Bronchial epithelial cell (primary cell): ENCODE data around the gene ADGRF1. TPM values are rescaled to one million over a fixed set of nuclear protein-coding genes. Genes with fewer than 3 reads are reported as not detected.

Experiments used
- DNase-seq: peaks from one replicate; pipeline ENCODE4 v3.0.0-alpha.2; 2010; ENCODE audit warnings: low read depth
- FAIRE-seq: peaks from 2 replicates; lab custom pipeline; 2011; peaks lifted over from hg19 to GRCh38; lab: Jason Lieb, UNC
- H3K27me3 ChIP-seq: 2 replicates; pipeline ENCODE4 v1.5.1; 2011; ENCODE audit warnings: low read length; ENCODE audit not compliant: control insufficient read depth, insufficient read depth
- H3K36me3 ChIP-seq: 2 replicates; pipeline ENCODE4 v1.5.1; 2011; ENCODE audit warnings: low read length; ENCODE audit not compliant: control insufficient read depth, insufficient read depth
- H3K4me3 ChIP-seq: 2 replicates; pipeline ENCODE4 v1.5.1; 2011; ENCODE audit warnings: mild to moderate bottlenecking, low read depth, low read length, control low read depth
- total RNA-seq: library from RNA; depleted of rRNA; stranded (reverse); fragments of >200 nt; gene quantifications from 2 replicates; pipeline ENCODE4 v1.2.1, GENCODE V29; 2014
- TF ChIP-seq, protein P1 (sequence below): IDR thresholded peaks from 2 replicates; pipeline ENCODE4 v1.5.1; 2011; ENCODE audit warnings: mild to moderate bottlenecking, moderate library complexity, low read length, control low read depth, inconsistent platforms; ENCODE audit not compliant: insufficient read depth, severe bottlenecking

ADGRF1 gene
- total RNA-seq, 1 donor from 2014 or later, result 5.5 TPM

DNA sequence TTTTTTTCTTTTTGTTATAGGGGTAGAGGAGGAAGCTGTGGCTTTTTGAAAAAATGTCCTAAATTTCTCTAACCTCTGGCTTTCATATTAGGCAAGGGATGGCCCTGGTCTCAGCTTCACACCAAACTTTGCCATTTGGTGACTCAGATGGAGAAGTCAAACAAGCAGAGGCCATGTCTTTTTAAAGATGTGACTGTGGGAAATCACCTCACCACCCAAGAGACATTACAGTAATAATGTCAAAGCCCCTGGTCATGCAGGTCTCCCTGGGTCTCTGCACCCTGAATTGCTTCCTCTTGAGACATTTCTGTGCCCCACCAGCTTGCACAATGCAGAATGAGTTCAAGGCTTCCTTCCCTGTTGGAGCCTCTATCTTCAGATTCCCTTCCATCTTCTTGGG is 80.9 kb downstream of the ADGRF1 start:
- Histone ChIP-seq H3K4me3 (no peak overlapping the region), H3K27me3 (peaks cover 3% of the 10 kb centered on the region), H3K36me3 (no peaks in the 10 kb centered on the region)
- DNase-seq (no peak), FAIRE-seq (no peak)
- TF ChIP-seq, protein P1, sequence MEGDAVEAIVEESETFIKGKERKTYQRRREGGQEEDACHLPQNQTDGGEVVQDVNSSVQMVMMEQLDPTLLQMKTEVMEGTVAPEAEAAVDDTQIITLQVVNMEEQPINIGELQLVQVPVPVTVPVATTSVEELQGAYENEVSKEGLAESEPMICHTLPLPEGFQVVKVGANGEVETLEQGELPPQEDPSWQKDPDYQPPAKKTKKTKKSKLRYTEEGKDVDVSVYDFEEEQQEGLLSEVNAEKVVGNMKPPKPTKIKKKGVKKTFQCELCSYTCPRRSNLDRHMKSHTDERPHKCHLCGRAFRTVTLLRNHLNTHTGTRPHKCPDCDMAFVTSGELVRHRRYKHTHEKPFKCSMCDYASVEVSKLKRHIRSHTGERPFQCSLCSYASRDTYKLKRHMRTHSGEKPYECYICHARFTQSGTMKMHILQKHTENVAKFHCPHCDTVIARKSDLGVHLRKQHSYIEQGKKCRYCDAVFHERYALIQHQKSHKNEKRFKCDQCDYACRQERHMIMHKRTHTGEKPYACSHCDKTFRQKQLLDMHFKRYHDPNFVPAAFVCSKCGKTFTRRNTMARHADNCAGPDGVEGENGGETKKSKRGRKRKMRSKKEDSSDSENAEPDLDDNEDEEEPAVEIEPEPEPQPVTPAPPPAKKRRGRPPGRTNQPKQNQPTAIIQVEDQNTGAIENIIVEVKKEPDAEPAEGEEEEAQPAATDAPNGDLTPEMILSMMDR, result no peak

DNA sequence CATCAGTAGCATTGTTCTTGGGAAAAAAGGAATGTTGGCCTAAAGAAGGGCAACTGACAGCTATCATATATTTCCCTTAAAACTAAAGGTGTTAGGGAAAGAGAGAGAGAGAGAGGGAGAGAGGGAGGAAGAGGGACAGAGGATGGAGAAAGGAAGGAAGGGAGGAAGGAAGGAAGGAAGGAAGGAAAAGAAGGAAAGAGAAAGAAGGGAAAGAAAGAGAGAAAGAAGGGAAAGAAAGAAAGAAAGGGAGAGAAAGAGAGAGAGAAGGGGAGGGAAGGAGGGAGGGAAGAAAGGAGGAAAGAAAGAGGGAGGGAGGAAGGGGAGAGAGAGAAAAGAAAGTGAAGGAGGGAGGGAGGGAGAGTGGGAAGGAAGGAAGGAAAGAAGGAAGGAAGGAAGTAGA is 82.7 kb downstream of the ADGRF1 start:
- DNase-seq, result no peak
- no peak overlapping the region for H3K4me3 ChIP-seq
- peaks cover 2% of the 10 kb centered on the region for H3K27me3 ChIP-seq
- TF ChIP-seq, protein P1, result no peak
- H3K36me3 ChIP-seq, result no peaks in the 10 kb centered on the region
- FAIRE-seq, result no peak

DNA sequence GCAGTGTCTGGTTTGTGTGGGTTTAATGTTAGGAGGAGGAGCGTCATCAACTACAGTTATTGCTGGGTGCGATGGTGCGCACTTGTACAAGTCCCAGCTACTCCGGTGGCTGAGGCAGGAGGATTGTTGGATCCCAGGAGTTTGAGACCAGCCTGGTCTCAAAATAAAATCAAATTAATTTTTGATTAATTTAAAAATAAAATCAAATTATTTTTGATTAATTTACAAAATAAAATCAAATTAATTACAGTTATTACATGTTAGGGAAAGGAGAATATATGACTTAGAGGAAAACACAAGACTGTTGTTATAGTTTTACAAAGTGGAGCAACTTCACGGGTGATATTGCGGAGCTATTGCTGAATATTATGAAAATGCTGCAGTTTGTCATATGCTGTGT is 85.7 kb downstream of the ADGRF1 start:
- H3K4me3 ChIP-seq, result no peak overlapping the region

DNA sequence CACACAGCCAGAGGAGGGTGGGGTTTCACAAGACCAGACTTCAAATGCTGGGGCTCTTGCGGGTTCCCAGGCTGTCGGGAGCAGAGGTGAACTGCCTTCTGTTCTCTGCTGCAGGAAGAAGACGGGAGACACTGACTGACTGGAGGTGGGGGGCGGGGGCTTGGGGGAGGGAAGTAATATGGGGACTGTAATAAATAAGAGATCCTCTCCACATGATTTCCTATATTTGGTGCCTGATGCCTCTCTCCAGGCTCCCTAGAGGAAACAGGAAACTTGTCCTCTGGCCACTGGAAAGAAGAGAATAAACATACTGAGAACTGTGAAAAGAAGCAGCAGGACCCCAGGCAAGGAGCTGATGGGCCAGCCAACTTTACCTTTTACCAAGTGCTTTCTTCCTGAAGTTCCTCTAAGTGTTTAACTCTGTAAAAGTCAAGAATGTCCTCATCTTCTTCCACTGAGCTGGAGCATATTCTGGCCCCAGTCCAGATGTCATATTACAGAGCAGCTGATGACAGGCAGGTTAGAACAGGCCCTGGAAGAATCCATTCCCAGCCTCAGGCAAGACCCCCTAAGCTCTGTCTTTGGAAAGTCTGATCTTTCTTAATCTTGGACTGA is 87.2 kb downstream of the ADGRF1 start:
- Histone ChIP-seq H3K4me3 (no peak overlapping the region), H3K27me3 (no peaks in the 10 kb centered on the region), H3K36me3 (no peaks in the 10 kb centered on the region)
- FAIRE-seq, result no peak
- peak; percentile 69 for DNase-seq
- TF ChIP-seq, protein P1, result no peak

More for the DNA sequence above, 85.7 kb downstream of the ADGRF1 start:
- peaks cover under 1% of the 10 kb centered on the region for H3K27me3 ChIP-seq
- FAIRE-seq (no peak), DNase-seq (no peak)
- no peaks in the 10 kb centered on the region for H3K36me3 ChIP-seq
- TF ChIP-seq, protein P1, result no peak

DNA sequence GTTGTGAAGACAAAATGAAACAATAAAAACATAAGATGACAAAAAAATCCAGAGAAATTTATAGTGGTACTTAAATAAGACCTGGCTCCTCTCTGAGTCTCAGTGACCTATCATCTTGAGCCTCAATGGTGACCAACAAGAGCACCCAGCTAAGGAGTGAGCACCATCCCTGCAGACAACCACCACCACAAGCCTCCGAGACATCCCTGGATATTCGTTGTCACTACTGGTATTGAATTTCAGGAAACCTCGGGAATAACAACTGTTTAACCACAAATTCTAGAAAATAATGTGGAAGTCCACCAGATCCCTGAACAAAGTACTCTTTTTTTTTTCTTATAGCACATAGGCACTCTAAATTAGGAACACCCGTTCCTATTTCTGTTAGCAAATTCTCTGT is 88.2 kb downstream of the ADGRF1 start:
- Histone ChIP-seq H3K27me3 (no peaks in the 10 kb centered on the region), H3K4me3 (no peak overlapping the region), H3K36me3 (no peaks in the 10 kb centered on the region)
- FAIRE-seq (no peak), DNase-seq (no peak)
- TF ChIP-seq, protein P1, result no peak
